SK-N-SH (cell line): Measurements from ENCODE around the gene DENND10.

Experiments
- CTCF ChIP-seq: fragments of 200-600 bp; sonication (generic); IDR thresholded peaks from 2 replicates; pipeline ENCODE4 v1.6.1; 2017; ENCODE audit warnings: antibody characterized with exemption, mild to moderate bottlenecking, moderate library complexity
- EZH2phosphoT487 ChIP-seq: fragments of 200-600 bp; sonication (generic); IDR thresholded peaks from 2 replicates; pipeline ENCODE4 v1.6.1; 2017; ENCODE audit warnings: low read depth, mixed run types, mild to moderate bottlenecking, antibody characterized with exemption, moderate library complexity, borderline replicate concordance
- FOXM1 ChIP-seq: IDR thresholded peaks from 2 replicates; pipeline ENCODE4 v1.4.0; 2012; ENCODE audit warnings: low read depth, mild to moderate bottlenecking
- GABPA ChIP-seq: IDR thresholded peaks from 2 replicates; pipeline ENCODE4 v1.4.0; 2012; ENCODE audit warnings: low read depth, mild to moderate bottlenecking
- NRF1 ChIP-seq: IDR thresholded peaks from 2 replicates; pipeline ENCODE4 v1.6.1; 2012; ENCODE audit warnings: low read depth, mild to moderate bottlenecking, low read length
- PBX3 ChIP-seq: IDR thresholded peaks from 2 replicates; pipeline ENCODE4; 2012
- POLR2AphosphoS5 ChIP-seq: IDR thresholded peaks from 2 replicates; pipeline ENCODE4 v1.6.1; 2012; ENCODE audit warnings: low read depth, low read length
- RCOR1 ChIP-seq: fragments of 150-350 bp; IDR thresholded peaks from 2 replicates; pipeline ENCODE4 v1.6.1; 2017; ENCODE audit warnings: antibody characterized with exemption, low read length
- TCF12 ChIP-seq: IDR thresholded peaks from 2 replicates; pipeline ENCODE4 v1.4.0; 2012
- TEAD4 ChIP-seq: IDR thresholded peaks from 2 replicates; pipeline ENCODE4 v1.4.0; 2012; ENCODE audit warnings: mild to moderate bottlenecking, borderline replicate concordance; ENCODE audit not compliant: insufficient read depth
- USF1 ChIP-seq: IDR thresholded peaks from 2 replicates; pipeline ENCODE4 v1.4.0; 2012; ENCODE audit warnings: low read depth, borderline replicate concordance
- USF2 ChIP-seq: fragments of 150-350 bp; IDR thresholded peaks from 2 replicates; pipeline ENCODE4 v1.6.1; 2017; ENCODE audit warnings: antibody characterized with exemption, low read length, low read depth, borderline replicate concordance

- TF ChIP-seq TEAD4 (no peak), FOXM1 (no peak), EZH2phosphoT487 (no peak), POLR2AphosphoS5 (no peak), USF2 (no peak), CTCF (no peak), GABPA (no peak), PBX3 (no peak), USF1 (no peak), TCF12 (no peak), RCOR1 (no peak), NRF1 (no peak)
These were observed 49.1 kb downstream of the DENND10 start for GRCh38 chr10:119153041-119153440.
